Measurements from ENCODE around the gene C16orf92.

Gene C16orf92

GRCh38 chr16:30030011-30030685, 7.2 kb downstream of the C16orf92 start:
- Histone ChIP-seq H3K4me3 (replicated peaks; ENCODE audit: insufficient read depth, low read length) (no peak overlapping the region), H3K27me3 (ENCODE audit: insufficient read depth, poor library complexity, severe bottlenecking) (peaks cover 54% of the 10 kb centered on the region), H3K27ac (replicated peaks) (no peak overlapping the region)
- no peak for DNase-seq (ENCODE audit: low read depth in 1 of 2, low spot score in 1 of 2)
- no peak for TF ChIP-seq CTCF (IDR thresholded peaks at IDR 0.05; ENCODE audit: insufficient read depth, low read length)
- TF ChIP-seq POLR2AphosphoS5 (IDR thresholded peaks at IDR 0.05; ENCODE audit: low read depth) = no peak
- TF ChIP-seq SPI1 (IDR thresholded peaks at IDR 0.05; ENCODE audit: borderline replicate concordance, low read depth) = no peak

- Histone ChIP-seq H3K27me3 (ENCODE audit: insufficient read depth, poor library complexity, severe bottlenecking) (peaks cover 52% of the 10 kb centered on the region), H3K27ac (replicated peaks) (no peak within 1 kb of the TSS), H3K4me3 (replicated peaks; ENCODE audit: insufficient read depth, low read length) (no peak within 1 kb of the TSS)
- TF ChIP-seq SPI1 (IDR thresholded peaks at IDR 0.05; ENCODE audit: borderline replicate concordance, low read depth) (no peak), CTCF (IDR thresholded peaks at IDR 0.05; ENCODE audit: insufficient read depth, low read length) (no peak), POLR2AphosphoS5 (IDR thresholded peaks at IDR 0.05; ENCODE audit: low read depth) (no peak), REST (IDR thresholded peaks at IDR 0.05; ENCODE audit: insufficient replicate concordance, low read depth) (no peak), GABPA (IDR thresholded peaks at IDR 0.05; ENCODE audit: low read depth) (no peak)
- no peak for DNase-seq (ENCODE audit: low read depth in 1 of 2, low spot score in 1 of 2)
Observed at GRCh38 chr16:30030841-30031413, 7.9 kb downstream of the C16orf92 start, which contains the start of gene TLCD3B. TSS of gene TLCD3B (minus strand) at chr16:30031271. CDS start at chr16:30030527, 744 bp downstream.

GRCh38 chr16:30031477-30031918, 8.5 kb downstream of the C16orf92 start:
- DNase-seq (ENCODE audit: low read depth in 1 of 2, low spot score in 1 of 2) = no peak
- Histone ChIP-seq H3K4me3 (replicated peaks; ENCODE audit: insufficient read depth, low read length) (no peak overlapping the region), H3K27me3 (ENCODE audit: insufficient read depth, poor library complexity, severe bottlenecking) (peaks cover 48% of the 10 kb centered on the region), H3K27ac (replicated peaks) (no peak overlapping the region)
- TF ChIP-seq CTCF (IDR thresholded peaks at IDR 0.05; ENCODE audit: insufficient read depth, low read length) (no peak), SPI1 (IDR thresholded peaks at IDR 0.05; ENCODE audit: borderline replicate concordance, low read depth) (no peak)

GRCh38 chr16:30032083-30032819, 9.3 kb downstream of the C16orf92 start:
- H3K4me3 ChIP-seq (replicated peaks; ENCODE audit: insufficient read depth, low read length) = no peak overlapping the region
- DNase-seq (ENCODE audit: low read depth in 1 of 2, low spot score in 1 of 2) = peak in 1 of 2 experiments; percentile 71
- no peak overlapping the region for H3K27ac ChIP-seq (replicated peaks)

More at GRCh38 chr16:30032083-30032819, 9.3 kb downstream of the C16orf92 start:
- H3K27me3 ChIP-seq (ENCODE audit: insufficient read depth, poor library complexity, severe bottlenecking) = peaks cover 44% of the 10 kb centered on the region
- TF ChIP-seq CTCF (IDR thresholded peaks at IDR 0.05; ENCODE audit: insufficient read depth, low read length) (peak; percentile 85), SPI1 (IDR thresholded peaks at IDR 0.05; ENCODE audit: borderline replicate concordance, low read depth) (no peak)

All from HL-60 (cell line).